ENCODE measurements around the gene IRF1.

IRF1 gene

DNA sequence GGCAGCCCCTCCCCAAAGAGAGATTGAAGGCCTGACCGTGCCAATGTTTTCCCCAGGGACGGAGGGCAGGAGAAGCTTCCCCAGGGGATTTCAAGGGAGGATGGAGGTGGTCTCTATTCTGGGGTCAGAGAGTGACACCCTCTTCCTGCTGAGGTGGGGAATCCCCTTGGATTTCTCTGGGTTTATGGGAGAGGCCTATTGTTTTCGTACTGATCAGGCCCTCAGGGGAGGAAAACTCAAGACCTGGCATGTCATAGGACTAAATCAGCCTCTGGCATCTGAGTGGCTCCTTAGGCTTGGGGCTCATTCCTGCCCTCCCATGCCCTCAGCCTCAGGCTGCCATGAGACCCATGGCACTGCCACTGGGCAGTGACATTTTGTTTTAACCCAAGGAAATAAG, 44.6 kb downstream of the IRF1 start:
- peaks cover 3 to 17% (median 9%) of the 10 kb centered on the region in 4 experiments for H3K36me3 ChIP-seq (ENCODE audit: control insufficient read depth in 4 of 4, insufficient read depth in 4 of 4, low read length in 3 of 4)
- POLR2A ChIA-PET = no interaction called here
- H3K4me1 ChIP-seq (ENCODE audit: control extremely low read depth in 1 of 4, control insufficient read depth in 4 of 4, insufficient read depth in 4 of 4, low read length in 3 of 4) = peaks cover 0 to 26% (median 15%) of the 10 kb centered on the region in 4 experiments
- 80% methylated on average over 2 of the region's 3 CpGs for WGBS (ENCODE audit: insufficient coverage)
- no peaks in the 10 kb centered on the region for H3K27me3 ChIP-seq (replicated peaks in 2 of 5; ENCODE audit: control insufficient read depth in 4 of 5, insufficient read depth in 5 of 5, low read length in 4 of 5)
- no peaks in the 10 kb centered on the region for H3K9me3 ChIP-seq (ENCODE audit: control extremely low read depth in 1 of 5, control insufficient read depth in 4 of 5, insufficient read depth in 2 of 5, low read depth in 1 of 5, low read length in 4 of 5)
- no peak overlapping the region for H3K27ac ChIP-seq (ENCODE audit: insufficient read depth in 1 of 2, low read depth in 1 of 2, low read length in 2 of 2, poor library complexity in 1 of 2, severe bottlenecking in 2 of 2)
- no peak for DNase-seq
- H3K4me3 ChIP-seq (ENCODE audit: control insufficient read depth in 1 of 7, extremely low read depth in 1 of 7, insufficient read depth in 4 of 7, low read depth in 2 of 7, low read length in 6 of 7) = no peak overlapping the region
- CTCF ChIA-PET = interaction anchor here (1.3 to 2.4 kb wide), 2 partner anchors 9 to 20 kb away, joined by 3 to 14 read pairs; no protein-coding TSS in a partner anchor

DNA sequence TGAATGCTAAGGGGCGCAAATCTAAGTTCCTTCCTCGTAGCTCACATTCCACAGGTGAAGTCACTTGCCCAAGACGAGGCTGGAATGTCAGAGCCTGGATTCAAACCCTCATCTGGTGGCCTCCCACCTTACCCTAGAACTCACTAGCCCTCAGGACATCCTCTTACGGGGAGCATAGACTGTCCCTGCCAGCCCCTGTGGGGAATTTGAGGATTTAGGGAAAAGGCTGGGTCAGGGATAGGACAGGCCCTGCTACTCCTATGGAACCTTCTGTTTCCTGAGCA, 45.0 kb downstream of the IRF1 start:
- Histone ChIP-seq H3K36me3 (ENCODE audit: control insufficient read depth in 4 of 4, insufficient read depth in 4 of 4, low read length in 3 of 4) (peaks cover 3 to 17% (median 10%) of the 10 kb centered on the region in 4 experiments), H3K4me1 (ENCODE audit: control extremely low read depth in 1 of 4, control insufficient read depth in 4 of 4, insufficient read depth in 4 of 4, low read length in 3 of 4) (peaks cover 0 to 26% (median 15%) of the 10 kb centered on the region in 4 experiments), H3K27me3 (replicated peaks in 2 of 5; ENCODE audit: control insufficient read depth in 4 of 5, insufficient read depth in 5 of 5, low read length in 4 of 5) (no peaks in the 10 kb centered on the region), H3K9me3 (ENCODE audit: control extremely low read depth in 1 of 5, control insufficient read depth in 4 of 5, insufficient read depth in 2 of 5, low read depth in 1 of 5, low read length in 4 of 5) (no peaks in the 10 kb centered on the region), H3K4me3 (ENCODE audit: control insufficient read depth in 1 of 7, extremely low read depth in 1 of 7, insufficient read depth in 4 of 7, low read depth in 2 of 7, low read length in 6 of 7) (no peak overlapping the region), H3K27ac (ENCODE audit: insufficient read depth in 1 of 2, low read depth in 1 of 2, low read length in 2 of 2, poor library complexity in 1 of 2, severe bottlenecking in 2 of 2) (no peak overlapping the region)
- CTCF ChIA-PET = interaction anchor here (1.3 to 2.4 kb wide), 2 partner anchors 9 to 20 kb away, joined by 3 to 14 read pairs; no protein-coding TSS in a partner anchor
- POLR2A ChIA-PET = no interaction called here
- 95% methylated on average over 4 of the region's 4 CpGs for WGBS (ENCODE audit: insufficient coverage)
- no peak for DNase-seq

DNA sequence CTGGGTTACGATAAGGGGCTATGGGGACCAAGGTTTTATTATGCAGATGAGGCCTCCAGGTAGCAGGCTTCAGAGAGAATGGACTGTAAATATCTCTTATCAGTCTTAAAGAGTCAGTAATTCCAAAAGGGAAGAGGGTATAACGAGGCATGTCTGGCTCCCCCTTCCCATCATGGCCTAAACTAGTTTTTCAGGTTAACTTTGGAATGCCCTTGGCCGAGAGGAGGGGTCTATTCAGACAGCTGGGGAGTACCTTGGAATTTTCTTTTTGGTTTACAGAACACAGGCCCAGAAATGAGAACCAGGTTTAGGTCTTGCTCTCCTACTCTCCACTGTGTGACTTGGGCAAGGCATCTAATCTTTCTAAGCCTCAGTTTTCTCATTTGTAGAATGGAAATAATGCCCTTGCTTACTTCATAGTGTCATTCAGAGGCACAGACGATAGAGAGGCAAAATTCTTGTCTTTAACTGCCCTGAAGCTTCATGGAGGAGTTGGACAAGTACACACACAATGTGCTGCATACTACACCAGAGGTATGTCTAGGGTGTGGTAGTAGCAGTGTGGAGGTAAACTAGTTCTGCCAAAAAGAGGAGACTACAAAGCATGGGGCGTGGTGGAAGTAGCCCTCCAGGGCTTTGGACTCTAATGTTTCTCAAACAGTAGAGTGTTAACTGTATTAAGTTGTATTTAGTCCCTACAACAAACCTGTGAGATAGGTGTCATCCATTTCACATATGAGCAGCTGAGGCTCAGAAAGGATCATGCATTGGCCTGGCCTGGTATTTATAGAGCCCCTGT, 45.5 kb downstream of the IRF1 start:
- CTCF ChIA-PET = interaction anchor here (1.3 to 2.4 kb wide), 3 partner anchors 9 to 19 kb away, joined by 3 to 14 read pairs (median 9); no protein-coding TSS in a partner anchor
- H3K27ac ChIP-seq (ENCODE audit: insufficient read depth in 1 of 2, low read depth in 1 of 2, low read length in 2 of 2, poor library complexity in 1 of 2, severe bottlenecking in 2 of 2) = no peak overlapping the region
- peaks cover 3 to 13% (median 9%) of the 10 kb centered on the region in 4 experiments for H3K36me3 ChIP-seq (ENCODE audit: control insufficient read depth in 4 of 4, insufficient read depth in 4 of 4, low read length in 3 of 4)
- no peak for DNase-seq
- 100% methylated on average over 3 of the region's 5 CpGs for WGBS (ENCODE audit: insufficient coverage)
- H3K4me1 ChIP-seq (ENCODE audit: control extremely low read depth in 1 of 4, control insufficient read depth in 4 of 4, insufficient read depth in 4 of 4, low read length in 3 of 4) = peaks cover 0 to 26% (median 16%) of the 10 kb centered on the region in 4 experiments
- POLR2A ChIA-PET = no interaction called here
- no peaks in the 10 kb centered on the region for H3K27me3 ChIP-seq (replicated peaks in 2 of 5; ENCODE audit: control insufficient read depth in 4 of 5, insufficient read depth in 5 of 5, low read length in 4 of 5)
- no peak overlapping the region for H3K4me3 ChIP-seq (ENCODE audit: control insufficient read depth in 1 of 7, extremely low read depth in 1 of 7, insufficient read depth in 4 of 7, low read depth in 2 of 7, low read length in 6 of 7)
- H3K9me3 ChIP-seq (ENCODE audit: control extremely low read depth in 1 of 5, control insufficient read depth in 4 of 5, insufficient read depth in 2 of 5, low read depth in 1 of 5, low read length in 4 of 5) = no peaks in the 10 kb centered on the region

- WGBS (ENCODE audit: insufficient coverage) = 99% methylated on average over 7 of the region's 7 CpGs
- no peaks in the 10 kb centered on the region for H3K9me3 ChIP-seq (ENCODE audit: control extremely low read depth in 1 of 5, control insufficient read depth in 4 of 5, insufficient read depth in 2 of 5, low read depth in 1 of 5, low read length in 4 of 5)
- DNase-seq = no peak
- peaks cover 3 to 6% (median 5%) of the 10 kb centered on the region in 4 experiments for H3K36me3 ChIP-seq (ENCODE audit: control insufficient read depth in 4 of 4, insufficient read depth in 4 of 4, low read length in 3 of 4)
- H3K27ac ChIP-seq (ENCODE audit: insufficient read depth in 1 of 2, low read depth in 1 of 2, low read length in 2 of 2, poor library complexity in 1 of 2, severe bottlenecking in 2 of 2) = no peak overlapping the region
- ChIA-PET POLR2A (interaction anchor here (0.7 kb wide), 1 partner anchor 16 kb away, joined by 6 read pairs; no protein-coding TSS in a partner anchor), CTCF (interaction anchor here (0.7 to 2.4 kb wide), 4 partner anchors 10 to 46 kb away, joined by 3 to 14 read pairs (median 6); partner anchors contain the start of gene IRF1)
- peaks cover 0 to 35% (median 25%) of the 10 kb centered on the region in 4 experiments for H3K4me1 ChIP-seq (ENCODE audit: control extremely low read depth in 1 of 4, control insufficient read depth in 4 of 4, insufficient read depth in 4 of 4, low read length in 3 of 4)
- no peak overlapping the region for H3K4me3 ChIP-seq (ENCODE audit: control insufficient read depth in 1 of 7, extremely low read depth in 1 of 7, insufficient read depth in 4 of 7, low read depth in 2 of 7, low read length in 6 of 7)
- no peaks in the 10 kb centered on the region for H3K27me3 ChIP-seq (replicated peaks in 2 of 5; ENCODE audit: control insufficient read depth in 4 of 5, insufficient read depth in 5 of 5, low read length in 4 of 5)
Observed at GRCh38 chr5:132444061-132444460, 46.5 kb downstream of the IRF1 start.

DNA sequence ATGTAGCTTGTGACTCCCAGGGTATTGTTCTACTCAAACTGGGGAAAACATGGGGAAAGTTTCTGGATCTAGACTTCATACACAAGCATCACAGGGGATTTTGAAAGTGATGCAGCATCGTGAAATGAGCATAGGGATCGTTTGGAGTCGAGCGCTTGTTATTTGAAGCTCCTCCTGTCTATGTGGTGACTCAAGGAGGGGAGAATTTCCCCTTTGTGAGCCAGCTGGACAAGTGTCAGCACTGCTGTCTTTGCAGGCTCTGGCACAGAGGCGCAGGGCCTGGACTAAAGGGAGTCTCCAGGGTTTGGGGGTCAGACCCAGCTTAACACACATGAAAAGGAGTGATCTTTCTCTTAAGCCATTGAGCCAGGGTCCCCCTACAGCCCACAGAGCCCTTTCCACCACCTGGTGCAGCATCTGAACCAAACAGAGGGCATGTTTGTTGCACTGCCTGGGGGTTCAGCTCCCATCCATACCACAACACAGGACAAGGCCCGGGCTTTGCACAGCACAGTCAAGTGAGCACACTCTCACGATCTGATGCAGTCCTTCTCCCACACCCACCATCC, 51.0 kb downstream of the IRF1 start:
- H3K36me3 ChIP-seq (ENCODE audit: control insufficient read depth in 4 of 4, insufficient read depth in 4 of 4, low read length in 3 of 4) = peaks cover 0 to 5% (median 2%) of the 10 kb centered on the region in 4 experiments
- peak in 1 of 3 donors; percentile 54 for DNase-seq
- ChIA-PET CTCF (interaction anchor here (0.8 to 9.8 kb wide), 19 partner anchors 8 to 61 kb away, joined by 3 to 105 read pairs (median 5); partner anchors contain the start of gene IRF1), POLR2A (interaction anchor here (1.1 to 3.7 kb wide), 4 partner anchors 15 to 51 kb away, joined by 4 to 18 read pairs (median 7); partner anchors contain the start of gene IRF1)
- H3K4me1 ChIP-seq (ENCODE audit: control extremely low read depth in 1 of 4, control insufficient read depth in 4 of 4, insufficient read depth in 4 of 4, low read length in 3 of 4) = peaks cover 16 to 72% (median 59%) of the 10 kb centered on the region in 4 experiments
- no peaks in the 10 kb centered on the region for H3K27me3 ChIP-seq (replicated peaks in 2 of 5; ENCODE audit: control insufficient read depth in 4 of 5, insufficient read depth in 5 of 5, low read length in 4 of 5)
- H3K9me3 ChIP-seq (ENCODE audit: control extremely low read depth in 1 of 5, control insufficient read depth in 4 of 5, insufficient read depth in 2 of 5, low read depth in 1 of 5, low read length in 4 of 5) = no peaks in the 10 kb centered on the region
- no peak overlapping the region for H3K27ac ChIP-seq (ENCODE audit: insufficient read depth in 1 of 2, low read depth in 1 of 2, low read length in 2 of 2, poor library complexity in 1 of 2, severe bottlenecking in 2 of 2)
- WGBS (ENCODE audit: insufficient coverage) = 100% methylated on average over 2 of the region's 7 CpGs
- no peak overlapping the region for H3K4me3 ChIP-seq (ENCODE audit: control insufficient read depth in 1 of 7, extremely low read depth in 1 of 7, insufficient read depth in 4 of 7, low read depth in 2 of 7, low read length in 6 of 7)

GRCh38 chr5:132438917-132439316, 51.7 kb downstream of the IRF1 start:
- ChIA-PET POLR2A (interaction anchor here (1.1 to 3.7 kb wide), 5 partner anchors 16 to 51 kb away, joined by 4 to 18 read pairs (median 5); partner anchors contain the start of gene IRF1), CTCF (interaction anchor here (0.8 to 9.8 kb wide), 21 partner anchors 9 to 63 kb away, joined by 3 to 105 read pairs (median 5); partner anchors contain the start of gene IRF1)
- DNase-seq = peak in 1 of 3 donors; percentile 55
- no peaks in the 10 kb centered on the region for H3K9me3 ChIP-seq (ENCODE audit: control extremely low read depth in 1 of 5, control insufficient read depth in 4 of 5, insufficient read depth in 2 of 5, low read depth in 1 of 5, low read length in 4 of 5)
- H3K27ac ChIP-seq (ENCODE audit: insufficient read depth in 1 of 2, low read depth in 1 of 2, low read length in 2 of 2, poor library complexity in 1 of 2, severe bottlenecking in 2 of 2) = peak overlapping the region; percentile 17 to 55
- no peak overlapping the region for H3K4me3 ChIP-seq (ENCODE audit: control insufficient read depth in 1 of 7, extremely low read depth in 1 of 7, insufficient read depth in 4 of 7, low read depth in 2 of 7, low read length in 6 of 7)
- H3K4me1 ChIP-seq (ENCODE audit: control extremely low read depth in 1 of 4, control insufficient read depth in 4 of 4, insufficient read depth in 4 of 4, low read length in 3 of 4) = peaks cover 16 to 76% (median 65%) of the 10 kb centered on the region in 4 experiments
- no peaks in the 10 kb centered on the region for H3K27me3 ChIP-seq (replicated peaks in 2 of 5; ENCODE audit: control insufficient read depth in 4 of 5, insufficient read depth in 5 of 5, low read length in 4 of 5)
- H3K36me3 ChIP-seq (ENCODE audit: control insufficient read depth in 4 of 4, insufficient read depth in 4 of 4, low read length in 3 of 4) = peaks cover 0 to 5% (median 2%) of the 10 kb centered on the region in 4 experiments
- WGBS (ENCODE audit: insufficient coverage) = 79% methylated on average over 3 of the region's 4 CpGs
